Omental fat pad (tissue), 4 donors: ENCODE data around the gene DPP6. TPM values are rescaled to one million over a fixed set of nuclear protein-coding genes. Genes with fewer than 3 reads are reported as not detected.

Source experiments
- ATAC-seq: fragments of 150-250 bp; one replicate; pipeline ENCODE4 v1.9.1; 2016; ENCODE audit warnings: mild to moderate bottlenecking, moderate library complexity; ENCODE audit not compliant: low FRiP score
- DNase-seq: peaks from one replicate; pipeline ENCODE4 v3.0.0-alpha.2; 2019; ENCODE audit warnings: low spot score
- total RNA-seq, 4 donors: library from RNA; depleted of rRNA; stranded (reverse); fragments of >200 nt; gene quantifications; one replicate each; pipeline ENCODE4 v1.1.0, GENCODE V29; 2016
- TF ChIP-seq, protein P1 (sequence below), 3 donors: fragments of 450-650 bp; IDR thresholded peaks; one replicate each; pipeline ENCODE4 v1.5.1; 2016 to 2017; ENCODE audit warnings: antibody characterized with exemption in 3 of 3, mild to moderate bottlenecking in 3 of 3, moderate library complexity in 2 of 3

DPP6 gene
- total RNA-seq, 4 donors from 2014 or later = 0.13 to 1.8 (median 1.3) TPM

DNA sequence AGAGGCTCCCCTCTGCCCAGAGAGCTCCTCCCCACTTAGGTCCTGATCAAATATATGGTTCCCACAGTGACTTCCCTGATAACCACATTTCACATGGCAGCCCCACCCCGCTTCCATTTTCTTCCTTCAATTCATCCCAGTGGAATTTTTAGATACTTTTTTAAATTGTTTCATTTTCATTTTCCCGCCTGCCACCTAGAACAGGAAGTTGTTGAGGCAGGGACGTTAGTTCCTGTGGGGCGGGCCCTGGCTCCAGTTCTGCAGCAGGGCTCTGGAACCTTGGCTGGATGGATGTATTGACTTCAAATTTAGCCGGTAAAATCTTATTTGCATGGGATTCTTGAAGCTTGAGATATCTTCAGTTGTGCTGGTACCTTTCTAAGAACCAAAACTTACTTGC, 724.2 kb downstream of the DPP6 start:
- DNase-seq = no peak
- no peak for ATAC-seq
- TF ChIP-seq, protein P1, sequence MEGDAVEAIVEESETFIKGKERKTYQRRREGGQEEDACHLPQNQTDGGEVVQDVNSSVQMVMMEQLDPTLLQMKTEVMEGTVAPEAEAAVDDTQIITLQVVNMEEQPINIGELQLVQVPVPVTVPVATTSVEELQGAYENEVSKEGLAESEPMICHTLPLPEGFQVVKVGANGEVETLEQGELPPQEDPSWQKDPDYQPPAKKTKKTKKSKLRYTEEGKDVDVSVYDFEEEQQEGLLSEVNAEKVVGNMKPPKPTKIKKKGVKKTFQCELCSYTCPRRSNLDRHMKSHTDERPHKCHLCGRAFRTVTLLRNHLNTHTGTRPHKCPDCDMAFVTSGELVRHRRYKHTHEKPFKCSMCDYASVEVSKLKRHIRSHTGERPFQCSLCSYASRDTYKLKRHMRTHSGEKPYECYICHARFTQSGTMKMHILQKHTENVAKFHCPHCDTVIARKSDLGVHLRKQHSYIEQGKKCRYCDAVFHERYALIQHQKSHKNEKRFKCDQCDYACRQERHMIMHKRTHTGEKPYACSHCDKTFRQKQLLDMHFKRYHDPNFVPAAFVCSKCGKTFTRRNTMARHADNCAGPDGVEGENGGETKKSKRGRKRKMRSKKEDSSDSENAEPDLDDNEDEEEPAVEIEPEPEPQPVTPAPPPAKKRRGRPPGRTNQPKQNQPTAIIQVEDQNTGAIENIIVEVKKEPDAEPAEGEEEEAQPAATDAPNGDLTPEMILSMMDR (IDR thresholded peaks at IDR 0.05) = no peak

DNA sequence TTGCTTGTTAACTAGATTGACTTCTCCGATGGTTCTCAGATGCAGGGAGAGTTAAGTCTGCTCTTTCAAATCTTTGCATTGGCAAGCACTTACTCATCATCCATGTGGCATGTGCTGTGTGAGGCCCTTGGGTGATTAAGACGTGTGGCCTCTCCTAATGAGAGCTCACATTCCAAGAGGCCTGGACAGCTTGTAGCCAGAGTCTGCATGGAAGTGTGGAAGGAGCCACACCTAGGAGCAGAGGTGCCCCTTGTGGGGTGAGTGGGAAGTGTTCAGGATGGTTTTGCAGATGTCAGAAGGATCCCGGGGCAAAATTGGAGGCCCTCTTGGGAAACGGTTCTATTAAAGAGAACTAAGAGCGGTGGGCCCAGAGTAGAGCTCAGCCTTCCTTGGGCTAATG, 724.8 kb downstream of the DPP6 start:
- ATAC-seq (no peak), DNase-seq (no peak)
- TF ChIP-seq, protein P1 (IDR thresholded peaks at IDR 0.05) = no peak

DNA sequence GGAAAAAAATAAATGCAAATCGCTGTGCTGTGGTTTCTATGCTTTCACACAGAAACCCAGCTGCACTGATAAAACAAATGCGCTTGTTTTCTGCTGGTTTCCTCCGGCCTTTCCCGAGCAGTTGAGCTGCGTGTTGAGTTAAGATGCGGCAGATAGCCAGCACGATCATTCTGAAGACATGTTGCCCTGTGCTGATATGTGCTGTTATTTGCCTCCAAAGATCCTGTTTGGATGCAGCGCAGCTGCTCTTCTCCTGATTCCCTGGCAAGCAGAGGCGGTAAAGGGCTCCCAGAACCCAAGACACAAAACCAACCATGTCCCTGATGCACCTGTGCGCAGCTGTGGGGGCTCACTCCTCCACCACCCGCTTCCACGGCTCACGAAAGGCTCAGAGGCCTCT, 725.3 kb downstream of the DPP6 start:
- ATAC-seq (no peak), DNase-seq (no peak)
- TF ChIP-seq, protein P1 (IDR thresholded peaks at IDR 0.05) = no peak

DNA sequence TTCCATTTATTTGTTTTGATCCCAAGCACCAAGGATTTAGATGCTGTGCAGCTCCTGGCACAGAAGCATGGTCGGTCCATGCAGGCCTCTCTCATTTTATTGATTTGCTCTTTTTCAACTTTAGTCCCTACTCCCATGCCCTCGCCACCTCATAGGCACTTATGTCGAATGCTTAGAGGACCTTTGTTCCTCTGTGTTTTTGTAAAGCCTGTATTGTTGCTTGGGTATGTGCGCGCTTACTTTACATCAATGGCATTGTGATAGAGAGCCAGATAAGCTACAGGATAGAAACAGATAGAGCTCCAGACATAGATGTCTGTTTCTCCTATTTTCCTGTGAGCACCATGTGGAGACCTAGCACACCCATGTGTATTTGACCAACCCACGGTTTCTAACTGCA, 725.7 kb downstream of the DPP6 start:
- TF ChIP-seq, protein P1 (IDR thresholded peaks at IDR 0.05) = no peak
- DNase-seq (no peak), ATAC-seq (no peak)

DNA sequence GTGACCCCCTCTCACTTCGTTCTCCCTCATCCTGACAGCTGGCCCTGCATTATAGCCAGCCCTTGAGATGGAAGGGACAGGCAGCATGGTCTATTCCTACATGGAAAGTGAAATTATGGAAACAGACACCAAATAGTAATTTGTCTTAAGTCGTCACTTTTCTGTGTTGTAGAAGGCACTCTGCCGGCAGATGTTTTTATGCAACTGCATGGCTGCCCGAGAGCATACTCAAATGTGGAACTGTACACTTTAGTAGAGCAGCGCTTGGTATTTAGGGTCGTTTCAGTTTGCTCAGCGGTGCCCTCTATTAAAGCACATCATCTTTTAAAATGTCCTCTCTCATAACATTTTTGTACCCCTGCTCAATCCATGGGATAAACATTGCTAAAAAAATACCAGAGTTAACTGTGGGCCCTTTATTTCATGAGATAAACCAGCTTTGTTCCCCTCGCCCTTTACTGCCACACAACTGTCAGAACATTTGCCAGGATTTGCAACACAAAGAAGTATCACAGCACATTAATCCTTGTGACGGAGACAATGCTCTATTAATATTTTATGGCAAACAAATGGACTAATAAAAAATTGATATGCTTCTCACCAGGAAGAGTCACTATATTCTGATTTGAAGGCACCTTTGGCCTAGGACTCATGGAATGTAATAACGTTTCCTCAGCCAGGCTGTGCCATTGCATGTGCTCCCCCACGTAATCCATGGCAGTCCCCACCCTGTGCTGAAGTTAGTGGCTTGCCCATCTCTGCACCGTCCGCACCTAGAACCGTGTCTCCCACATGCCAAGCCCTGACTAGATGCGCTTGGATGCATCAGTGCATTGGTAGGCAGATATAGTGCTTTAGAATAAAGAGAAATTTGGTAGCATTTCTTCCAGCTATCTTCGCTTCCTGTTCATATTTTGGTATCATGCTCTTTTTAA, 729.4 kb downstream of the DPP6 start:
- no peak for ATAC-seq
- TF ChIP-seq, protein P1 (IDR thresholded peaks at IDR 0.05) = no peak
- no peak for DNase-seq

DNA sequence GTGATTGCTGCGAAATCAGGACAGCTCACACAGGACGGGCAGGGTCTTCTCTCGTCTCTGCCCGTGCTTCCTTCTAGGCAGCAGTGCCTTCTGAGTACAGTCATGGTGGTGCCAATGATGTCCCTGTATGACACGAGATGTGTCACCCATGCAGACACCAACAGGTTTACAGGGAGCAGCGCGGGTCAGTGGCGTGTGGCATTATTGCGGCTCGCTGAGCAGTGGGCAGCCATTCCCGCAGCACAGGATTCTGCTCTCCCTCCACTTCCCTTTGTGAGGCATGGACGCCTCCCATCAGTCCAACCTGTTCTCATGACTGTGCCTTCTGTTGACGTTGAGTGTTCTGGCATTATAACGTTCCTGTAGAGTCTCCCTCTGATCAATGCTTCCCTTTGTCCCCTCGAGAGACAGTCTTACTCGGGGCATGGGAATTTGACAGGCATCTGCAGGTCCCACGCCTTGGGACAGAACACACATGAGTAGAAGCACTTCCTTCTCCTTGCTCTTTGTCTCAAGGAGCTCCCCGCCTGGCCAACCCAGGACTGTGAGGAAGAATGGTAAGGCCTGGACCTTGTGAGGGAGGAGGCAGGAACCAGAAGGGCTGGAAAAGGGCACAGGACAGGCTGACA, 731.2 kb downstream of the DPP6 start:
- ATAC-seq (no peak), DNase-seq (no peak)
- TF ChIP-seq, protein P1 (IDR thresholded peaks at IDR 0.05) = no peak
